H9 (cell line): ENCODE data around the gene HAGHL. TPM values are rescaled to one million over a fixed set of nuclear protein-coding genes. Genes with fewer than 3 reads are reported as not detected.

Source experiments
- DNase-seq: peaks from one replicate; pipeline ENCODE4 v3.0.0-alpha.2; 2017
- H2AFZ ChIP-seq: one replicate; pipeline ENCODE4 v1.6.1; 2013; ENCODE audit warnings: mild to moderate bottlenecking, low read length, control low read depth, moderate library complexity
- H2AK5ac ChIP-seq: 2 replicates; pipeline ENCODE4 v1.6.1; 2013; ENCODE audit warnings: low read length, control low read depth, mixed read lengths; ENCODE audit not compliant: insufficient read length
- H2BK120ac ChIP-seq: one replicate; pipeline ENCODE4 v1.6.1; 2013; ENCODE audit warnings: low read depth, mild to moderate bottlenecking, low read length, control low read depth, inconsistent platforms; ENCODE audit not compliant: poor library complexity, severe bottlenecking
- H2BK12ac ChIP-seq: 2 replicates; pipeline ENCODE4 v1.6.1; 2013; ENCODE audit warnings: low read length, control low read depth, mixed read lengths, low read depth; ENCODE audit not compliant: insufficient read length
- H2BK15ac ChIP-seq: 2 replicates; pipeline ENCODE4 v1.6.1; 2013; ENCODE audit warnings: low read depth, low read length, control low read depth
- H2BK20ac ChIP-seq: one replicate; pipeline ENCODE4 v1.6.1; 2013; ENCODE audit warnings: low read depth, mild to moderate bottlenecking, low read length, control low read depth, inconsistent platforms; ENCODE audit not compliant: poor library complexity, severe bottlenecking
- H2BK5ac ChIP-seq: 2 replicates; pipeline ENCODE4 v1.6.1; 2013; ENCODE audit warnings: low read length, control low read depth, mixed read lengths; ENCODE audit not compliant: insufficient read length
- H3K14ac ChIP-seq: 2 replicates; pipeline ENCODE4 v1.6.1; 2013; ENCODE audit warnings: low read length, control low read depth; ENCODE audit not compliant: insufficient read depth
- H3K18ac ChIP-seq: 2 replicates; pipeline ENCODE4 v1.6.1; 2013; ENCODE audit warnings: low read depth, mild to moderate bottlenecking, mixed read lengths, low read length, control low read depth; ENCODE audit not compliant: insufficient read length
- H3K23ac ChIP-seq: 2 replicates; pipeline ENCODE4 v1.6.1; 2013; ENCODE audit warnings: low read length, control low read depth, mixed read lengths, low read depth; ENCODE audit not compliant: insufficient read length
- H3K23me2 ChIP-seq: 2 replicates; pipeline ENCODE4 v1.6.1; 2013; ENCODE audit warnings: low read depth, mild to moderate bottlenecking, mixed read lengths, low read length, control low read depth; ENCODE audit not compliant: insufficient read length, poor library complexity, severe bottlenecking
- H3K27ac ChIP-seq: 2 replicates; pipeline ENCODE4 v1.5.1; 2013; ENCODE audit warnings: low read length, control low read depth, mixed read lengths, low read depth; ENCODE audit not compliant: insufficient read length
- H3K27me3 ChIP-seq: 2 replicates; pipeline ENCODE4 v1.6.1; 2013; ENCODE audit warnings: low read length, control low read depth, inconsistent platforms; ENCODE audit not compliant: insufficient read depth
- H3K4ac ChIP-seq: 2 replicates; pipeline ENCODE4 v1.6.1; 2013; ENCODE audit warnings: low read depth, mild to moderate bottlenecking, control low read depth, inconsistent platforms, low read length, moderate library complexity
- H3K4me1 ChIP-seq: 2 replicates; pipeline ENCODE4 v1.6.1; 2013; ENCODE audit warnings: low read length, control low read depth, inconsistent platforms; ENCODE audit not compliant: insufficient read depth
- H3K4me2 ChIP-seq: 2 replicates; pipeline ENCODE4 v1.6.1; 2013; ENCODE audit warnings: low read length, control low read depth, mixed read lengths; ENCODE audit not compliant: insufficient read length, insufficient read depth
- H3K56ac ChIP-seq: 2 replicates; pipeline ENCODE4 v1.6.1; 2013; ENCODE audit warnings: low read depth, mild to moderate bottlenecking, mixed read lengths, low read length, control low read depth; ENCODE audit not compliant: insufficient read length
- H3K79me1 ChIP-seq: 2 replicates; pipeline ENCODE4 v1.6.1; 2013; ENCODE audit warnings: low read depth, mild to moderate bottlenecking, moderate library complexity, low read length, control low read depth, inconsistent platforms; ENCODE audit not compliant: insufficient read depth, poor library complexity, severe bottlenecking
- H3K79me2 ChIP-seq: 2 replicates; pipeline ENCODE4 v1.6.1; 2013; ENCODE audit warnings: low read length, control low read depth, inconsistent platforms; ENCODE audit not compliant: insufficient read depth
- H3K9ac ChIP-seq: 2 replicates; pipeline ENCODE4 v1.6.1; 2013; ENCODE audit warnings: low read length, control low read depth, mixed read lengths; ENCODE audit not compliant: insufficient read length; ENCODE audit errors: extremely low read depth
- H3K9me3 ChIP-seq: one replicate; pipeline ENCODE4 v1.6.1; 2013; ENCODE audit warnings: low read depth, low read length, inconsistent platforms; ENCODE audit not compliant: control insufficient read depth
- H3T11ph ChIP-seq: one replicate; pipeline ENCODE4 v1.6.1; 2013; ENCODE audit warnings: mild to moderate bottlenecking, low read length, control low read depth, inconsistent platforms
- H4K20me1 ChIP-seq: one replicate; pipeline ENCODE4 v1.6.1; 2013; ENCODE audit not compliant: control insufficient read depth, insufficient read length, insufficient read depth
- H4K5ac ChIP-seq: 2 replicates; pipeline ENCODE4 v1.6.1; 2013; ENCODE audit warnings: low read depth, mild to moderate bottlenecking, mixed read lengths, low read length, control low read depth; ENCODE audit not compliant: insufficient read length
- H4K8ac ChIP-seq: replicated peaks from 2 replicates; pipeline ENCODE4 v1.6.1; 2013; ENCODE audit warnings: low read length, control low read depth, mixed read lengths, low read depth; ENCODE audit not compliant: insufficient read length
- H4K91ac ChIP-seq: 2 replicates; pipeline ENCODE4 v1.6.1; 2013; ENCODE audit warnings: low read depth, mild to moderate bottlenecking, moderate library complexity, mixed read lengths, low read length, control low read depth; ENCODE audit not compliant: insufficient read length
- H3K27ac Mint-ChIP-seq, 3 experiments: 2 replicates in 2 of 3; 3 replicates in 1 of 3; pipeline ENCODE4 v1.8.0; 2020 to 2021; ENCODE audit warnings: mixed read lengths in 3 of 3, mild to moderate bottlenecking in 1 of 3, moderate library complexity in 1 of 3
- H3K27me3 Mint-ChIP-seq: 2 replicates; pipeline ENCODE4 v1.8.0; 2021; ENCODE audit warnings: low read depth, mild to moderate bottlenecking, moderate library complexity, mixed read lengths
- H3K36me3 Mint-ChIP-seq, 3 experiments: 2 replicates in 2 of 3; 3 replicates in 1 of 3; pipeline ENCODE4 v1.8.0; 2020 to 2021; ENCODE audit warnings: low read depth in 3 of 3, mixed read lengths in 3 of 3; ENCODE audit not compliant: insufficient read depth in 1 of 3
- H3K4me1 Mint-ChIP-seq, 2 experiments: 2 replicates each; pipeline ENCODE4 v1.8.0; 2020; ENCODE audit warnings: mixed read lengths in 2 of 2
- H3K4me3 Mint-ChIP-seq, 2 experiments: 2 replicates in 1 of 2; 3 replicates in 1 of 2; pipeline ENCODE4 v1.8.0; 2020 to 2021; ENCODE audit warnings: mild to moderate bottlenecking in 2 of 2, mixed read lengths in 2 of 2, moderate library complexity in 1 of 2
- H3K9me3 Mint-ChIP-seq, 2 experiments: 2 replicates in 1 of 2; 3 replicates in 1 of 2; pipeline ENCODE4 v1.8.0; 2020; ENCODE audit warnings: mild to moderate bottlenecking in 2 of 2, mixed read lengths in 2 of 2, moderate library complexity in 1 of 2
- WGBS: extraction: QIAGEN DNeasy Blood & Tissue Kit; methylation state at CpG from one replicate; pipeline ENCODE4 v1.1.7; 2013; ENCODE audit warnings: missing lambda C conversion rate, low lambda C conversion rate, mixed read lengths; ENCODE audit not compliant: insufficient read length; ENCODE audit errors: extremely low coverage; 5-methylcytosine and 5-hydroxymethylcytosine counted together
- total RNA-seq: library from RNA; stranded (reverse); gene quantifications from 2 replicates; pipeline ENCODE4 v1.2.1, GENCODE V29; 2021
- TF ChIP-seq, protein P1 (sequence below): fragments of 200-600 bp; sonication (generic); conservative IDR thresholded peaks from 3 replicates; pipeline ENCODE4 v1.8.0; 2021; ENCODE audit warnings: antibody characterized with exemption, mild to moderate bottlenecking

HAGHL gene
- total RNA-seq, 1 experiment from 2014 or later, result 25.2 TPM

DNA sequence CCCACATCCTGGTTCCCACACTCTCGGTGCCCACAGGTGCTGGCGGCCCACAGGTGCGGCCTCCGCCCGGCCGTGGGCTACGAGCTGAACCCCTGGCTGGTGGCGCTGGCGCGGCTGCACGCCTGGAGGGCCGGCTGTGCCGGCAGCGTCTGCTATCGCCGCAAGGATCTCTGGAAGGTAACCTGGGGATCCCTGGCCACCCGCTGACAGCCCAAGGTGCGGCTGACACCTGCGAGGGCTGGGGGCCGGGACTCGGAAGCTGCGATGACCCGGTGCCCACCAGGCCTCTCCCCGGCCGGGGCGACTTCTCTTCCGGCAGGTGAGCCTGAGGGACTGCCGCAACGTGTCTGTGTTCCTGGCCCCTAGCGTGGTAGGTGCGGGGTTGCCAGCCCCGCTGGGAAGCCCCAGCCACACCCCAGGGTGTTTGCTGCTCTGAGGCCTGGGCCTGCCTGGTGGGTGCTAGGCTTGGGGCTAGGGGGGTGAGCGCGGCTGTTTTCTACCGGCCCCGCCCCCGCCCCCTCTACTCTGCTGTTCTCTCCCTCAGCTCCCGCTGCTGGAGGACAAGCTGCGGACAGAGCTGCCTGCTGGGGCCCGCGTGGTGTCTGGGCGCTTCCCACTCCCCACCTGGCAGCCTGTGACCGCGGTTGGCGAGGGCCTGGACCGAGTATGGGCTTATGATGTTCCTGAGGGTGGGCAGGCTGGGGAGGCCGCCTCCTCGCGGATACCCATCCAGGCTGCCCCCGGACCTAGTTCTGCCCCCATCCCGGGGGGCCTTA lies 5.0 kb upstream of the HAGHL start:
- no CpG with 5 or more reads among the region's 51 CpGs for WGBS

More for the DNA sequence above, 5.0 kb upstream of the HAGHL start:
- Histone ChIP-seq H3K27ac (no peak overlapping the region), H3T11ph (no peak overlapping the region), H2BK12ac (no peak overlapping the region), H3K9me3 (no peaks in the 10 kb centered on the region), H2BK15ac (no peak overlapping the region), H4K91ac (no peak overlapping the region), H3K18ac (no peak overlapping the region), H3K4me1 (no peaks in the 10 kb centered on the region), H3K9ac (no peak overlapping the region), H3K4ac (no peak overlapping the region), H2BK20ac (no peak overlapping the region), H4K20me1 (no peaks in the 10 kb centered on the region), H3K79me2 (no peaks in the 10 kb centered on the region), H3K79me1 (no peaks in the 10 kb centered on the region), H3K23me2 (peaks cover 2% of the 10 kb centered on the region), H3K23ac (no peak overlapping the region), H2AK5ac (no peak overlapping the region), H3K4me2 (no peak overlapping the region), H2BK120ac (no peak overlapping the region), H4K8ac (no peak overlapping the region), H3K56ac (no peak overlapping the region), H4K5ac (no peak overlapping the region), H3K14ac (no peak overlapping the region), H2AFZ (no peak overlapping the region), H3K27me3 (no peaks in the 10 kb centered on the region), H2BK5ac (no peak overlapping the region)
- no peak for DNase-seq
- TF ChIP-seq, protein P1, sequence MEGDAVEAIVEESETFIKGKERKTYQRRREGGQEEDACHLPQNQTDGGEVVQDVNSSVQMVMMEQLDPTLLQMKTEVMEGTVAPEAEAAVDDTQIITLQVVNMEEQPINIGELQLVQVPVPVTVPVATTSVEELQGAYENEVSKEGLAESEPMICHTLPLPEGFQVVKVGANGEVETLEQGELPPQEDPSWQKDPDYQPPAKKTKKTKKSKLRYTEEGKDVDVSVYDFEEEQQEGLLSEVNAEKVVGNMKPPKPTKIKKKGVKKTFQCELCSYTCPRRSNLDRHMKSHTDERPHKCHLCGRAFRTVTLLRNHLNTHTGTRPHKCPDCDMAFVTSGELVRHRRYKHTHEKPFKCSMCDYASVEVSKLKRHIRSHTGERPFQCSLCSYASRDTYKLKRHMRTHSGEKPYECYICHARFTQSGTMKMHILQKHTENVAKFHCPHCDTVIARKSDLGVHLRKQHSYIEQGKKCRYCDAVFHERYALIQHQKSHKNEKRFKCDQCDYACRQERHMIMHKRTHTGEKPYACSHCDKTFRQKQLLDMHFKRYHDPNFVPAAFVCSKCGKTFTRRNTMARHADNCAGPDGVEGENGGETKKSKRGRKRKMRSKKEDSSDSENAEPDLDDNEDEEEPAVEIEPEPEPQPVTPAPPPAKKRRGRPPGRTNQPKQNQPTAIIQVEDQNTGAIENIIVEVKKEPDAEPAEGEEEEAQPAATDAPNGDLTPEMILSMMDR, result no peak
- Mint-ChIP-seq H3K27me3 (peaks cover 27% of the 10 kb centered on the region), H3K9me3 (no peaks in the 10 kb centered on the region), H3K27ac (no peak overlapping the region), H3K36me3 (peaks cover 0 to 5% (median 3%) of the 10 kb centered on the region in 3 experiments; a peak in 1 of 7 replicates), H3K4me1 (peaks cover 8 to 18% of the 10 kb centered on the region in 2 experiments), H3K4me3 (peak overlapping the region in 1 of 2 experiments; percentile 29; a peak in 1 of 5 replicates)
